Articular chondrocyte of knee joint (primary cell): ENCODE measurements around the gene HNRNPAB. TPM values are rescaled to one million over a fixed set of nuclear protein-coding genes. Genes with fewer than 3 reads are reported as not detected.

Experiments
- total RNA-seq: library from RNA; depleted of rRNA; stranded (reverse); fragments of >200 nt; gene quantifications from 2 replicates; pipeline ENCODE4 v1.2.3, GENCODE V29; 2012

HNRNPAB gene
- total RNA-seq = 55.3 and 60.2 TPM in 2 replicates

DNA sequence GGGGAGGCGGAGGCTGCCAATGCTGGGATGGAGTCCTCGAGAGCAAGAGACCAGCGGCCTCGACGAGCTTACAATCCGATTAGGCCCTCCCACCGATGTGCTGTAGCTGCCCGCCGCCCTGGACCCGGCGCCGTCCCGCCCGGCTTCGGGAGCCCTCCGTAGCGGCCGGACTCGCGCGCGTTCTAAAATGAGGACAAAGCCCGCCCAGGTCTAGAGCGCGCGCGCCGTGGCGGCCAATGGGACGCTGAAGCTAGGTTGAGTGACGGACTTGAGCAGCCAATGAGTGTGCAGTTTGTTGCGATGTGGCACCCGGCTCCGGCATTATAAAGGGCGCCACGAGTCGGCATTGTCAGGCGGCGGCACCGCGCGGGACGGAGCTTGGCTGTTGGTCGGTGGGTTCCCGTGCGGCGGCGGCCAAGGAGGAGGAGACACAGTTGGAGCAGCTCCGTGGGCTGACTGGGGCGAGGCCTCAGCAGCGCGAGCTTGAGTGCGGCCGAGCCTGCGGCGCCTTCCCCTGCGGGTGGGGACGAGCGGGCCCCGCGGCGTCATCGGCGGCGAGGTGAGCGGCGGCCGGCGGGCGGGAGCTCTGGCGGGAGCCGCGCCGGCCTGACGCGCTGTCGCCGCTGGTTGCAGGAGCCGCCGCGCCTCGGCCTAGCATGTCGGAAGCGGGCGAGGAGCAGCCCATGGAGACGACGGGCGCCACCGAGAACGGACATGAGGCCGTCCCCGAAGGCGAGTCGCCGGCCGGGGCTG is at the start of gene HNRNPAB:
HNRNPAB (plus strand) TSS at position 352 of the 753 bp plus-strand sequence; CDS start at position 657, 305 bp downstream.

DNA sequence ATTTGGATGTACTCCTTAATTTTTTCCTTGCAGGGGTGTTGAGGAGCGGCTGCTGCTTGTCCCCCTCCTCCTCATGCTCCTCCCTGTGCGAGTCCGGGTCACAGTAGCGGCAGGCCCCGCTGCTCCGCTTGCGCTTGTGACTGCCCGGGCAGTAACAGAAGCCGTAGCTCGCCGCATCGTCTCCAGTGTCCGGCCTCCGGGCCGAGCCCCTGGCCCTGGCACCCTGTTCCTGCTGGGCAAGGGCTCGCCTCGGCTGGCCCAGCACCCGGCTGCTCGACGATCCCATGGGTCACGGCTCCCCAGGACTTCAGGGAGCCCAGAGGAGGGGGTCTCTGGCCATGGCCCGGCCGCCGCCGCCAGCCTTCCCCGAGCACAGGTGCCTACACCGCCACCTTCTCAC is 17.3 kb upstream of the HNRNPAB start, which contains the start of gene GMCL2:
GMCL2 (minus strand) TSS at position 358 of the 400 bp plus-strand sequence; CDS start at position 286, 72 bp downstream.

DNA sequence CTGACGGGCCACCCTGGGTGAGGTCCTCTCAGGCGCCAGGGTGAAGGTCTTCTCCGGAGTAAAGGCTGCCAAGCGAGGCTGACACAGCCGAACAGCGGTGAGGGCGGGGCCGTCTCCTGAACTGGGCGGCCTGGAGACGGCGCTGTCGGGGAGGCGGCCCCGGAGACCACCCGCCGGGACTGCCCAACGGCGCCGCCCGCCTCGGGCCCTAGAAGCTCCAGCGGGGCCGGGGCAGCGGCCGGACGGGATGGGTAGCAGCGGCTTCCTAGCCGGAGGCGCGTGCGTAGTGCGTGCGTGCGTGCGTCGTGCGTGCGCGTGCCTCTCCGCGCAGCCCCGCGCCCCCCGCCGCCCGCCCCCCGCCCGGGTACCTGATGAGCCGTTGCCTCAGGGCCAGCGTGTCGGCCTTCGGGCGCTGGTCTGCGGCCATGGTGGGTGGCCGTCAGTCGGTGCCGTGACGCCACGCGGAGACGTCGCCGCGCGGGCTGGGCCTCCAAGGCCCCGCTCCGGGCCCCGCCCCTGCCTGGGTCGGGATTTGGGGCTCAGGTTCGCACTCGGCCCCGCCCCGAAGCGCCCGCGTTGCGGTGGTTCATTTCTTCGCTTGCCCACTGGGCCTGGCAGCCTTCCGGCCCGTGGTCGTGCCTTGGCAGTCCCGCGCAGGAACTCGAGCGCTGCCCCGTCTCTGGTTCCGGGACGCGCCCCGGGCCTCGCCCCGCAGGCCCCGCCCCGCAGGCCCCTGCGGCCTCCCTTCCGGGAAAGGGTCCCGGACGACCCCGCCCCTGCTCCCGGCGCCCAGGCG is 28.0 kb downstream of the HNRNPAB start, which contains the start of gene PHYKPL:
PHYKPL (minus strand) TSS at position 679 of the 796 bp plus-strand sequence; CDS start at position 427, 252 bp downstream.

Other genes starting within 250 kb of the HNRNPAB start
- not detected in 2 replicates for gene PROP1, start 208.3 kb upstream of the HNRNPAB start, total RNA-seq
- 0.26 and 0.32 TPM in 2 replicates for gene N4BP3, start 91.0 kb upstream of the HNRNPAB start, total RNA-seq
- 17.8 and 19.6 TPM in 2 replicates for gene RMND5B, start 73.5 kb upstream of the HNRNPAB start, total RNA-seq
- gene NHP2, start 50.6 kb upstream of the HNRNPAB start, total RNA-seq = 94.9 and 95.9 TPM in 2 replicates
- not detected in 2 replicates for gene GMCL2, start 17.2 kb upstream of the HNRNPAB start, total RNA-seq
- gene PHYKPL, start 28.3 kb downstream of the HNRNPAB start, total RNA-seq = 31.5 and 42.2 TPM in 2 replicates